ENCODE data around the gene TMEM191C. TPM values are rescaled to one million over a fixed set of nuclear protein-coding genes. Genes with fewer than 3 reads are reported as not detected.
A peak's percentile ranks its signal among the peaks of the same experiment; 100 is the strongest.
"Not testable (repeated sequence)": the region's sequence is repeated elsewhere in the genome, so short reads cannot be mapped to it uniquely, and the experiment has no call there.

Gene TMEM191C
- total and polyA plus RNA-seq, 10 donors = 0.94 to 6.6 (median 2.9) TPM

- no peaks in the 10 kb centered on the region for H3K27me3 ChIP-seq (replicated peaks in 1 of 7)
- intact Hi-C loops (cut with DNase I; ENCODE audit: low total_unique reads) = no loop called here
- no peaks in the 10 kb centered on the region for H3K4me1 ChIP-seq
- TF ChIP-seq CTCF (IDR thresholded peaks at IDR 0.05 in 8 of 11, conservative IDR thresholded peaks at IDR 0.05 in 3 of 11) = no peak
- TF ChIP-seq POLR2AphosphoS5 (IDR thresholded peaks at IDR 0.05) = peak in 1 of 3 donors; percentile 26
- no peak overlapping the region for H3K27ac ChIP-seq
- H3K36me3 ChIP-seq = no peaks in the 10 kb centered on the region
- H3K4me3 ChIP-seq = no peak overlapping the region
- H3K9me3 ChIP-seq = no peaks in the 10 kb centered on the region
- 88 to 90% (median 88%) methylated on average over 14 to 19 of the region's 19 CpGs for WGBS, 5 donors
- DNase-seq = peak; percentile 63
Measured at GRCh38 chr22:21455334-21456089, 11.7 kb upstream of the TMEM191C start.

GRCh38 chr22:21457023-21457787 is 10.0 kb upstream of the TMEM191C start:
- DNase-seq = peak; percentile 56
- Histone ChIP-seq H3K36me3 (no peaks in the 10 kb centered on the region), H3K4me1 (no peaks in the 10 kb centered on the region), H3K9me3 (no peaks in the 10 kb centered on the region), H3K27me3 (replicated peaks in 1 of 7) (no peaks in the 10 kb centered on the region), H3K4me3 (no peak overlapping the region), H3K27ac (no peak overlapping the region)
- 86 to 91% (median 88%) methylated on average over 19 of the region's 19 CpGs for WGBS, 5 donors
- TF ChIP-seq CTCF (IDR thresholded peaks at IDR 0.05 in 8 of 11, conservative IDR thresholded peaks at IDR 0.05 in 3 of 11) = no peak
- no peak for TF ChIP-seq POLR2A (IDR thresholded peaks at IDR 0.05)
- TF ChIP-seq POLR2AphosphoS5 (IDR thresholded peaks at IDR 0.05) = no peak
- intact Hi-C loops (cut with DNase I; ENCODE audit: low total_unique reads) = no loop called here

GRCh38 chr22:21462672-21463071 is 4.5 kb upstream of the TMEM191C start:
- DNase-seq; intact Hi-C loops (cut with DNase I; ENCODE audit: low total_unique reads); H3K36me3 ChIP-seq; H3K9me3 ChIP-seq; H3K4me3 ChIP-seq; H3K4me1 ChIP-seq; H3K27me3 ChIP-seq (replicated peaks in 1 of 7); H3K27ac ChIP-seq: not testable (repeated sequence)
- 81 to 100% (median 92%) methylated on average over 1 of the region's 4 CpGs; no CpG with 5 or more reads in 1 of the 5 donors for WGBS, 5 donors

- H3K36me3 ChIP-seq; H3K27me3 ChIP-seq (replicated peaks in 1 of 7); H3K9me3 ChIP-seq; intact Hi-C loops (cut with DNase I; ENCODE audit: low total_unique reads); H3K4me1 ChIP-seq: not testable (repeated sequence)
- peak overlapping the region in 6 of 8 donors; percentile 55 to 86 (median 82) for H3K27ac ChIP-seq
- peak; percentile 97 for DNase-seq
- peak overlapping the region in 7 of 8 donors; percentile 15 to 62 (median 34) for H3K4me3 ChIP-seq
- 0% methylated on average over 7 to 17 of the region's 60 CpGs; no CpG with 5 or more reads in 1 of the 5 donors for WGBS, 5 donors
Measured at GRCh38 chr22:21468194-21469096, 1.3 kb downstream of the TMEM191C start.

GRCh38 chr22:21469097-21469994 is 2.2 kb downstream of the TMEM191C start:
- H3K9me3 ChIP-seq; H3K4me1 ChIP-seq; H3K27ac ChIP-seq; intact Hi-C loops (cut with DNase I; ENCODE audit: low total_unique reads); H3K36me3 ChIP-seq; H3K27me3 ChIP-seq (replicated peaks in 1 of 7): not testable (repeated sequence)
- peak; percentile 81 for DNase-seq
- H3K4me3 ChIP-seq = peak overlapping the region in 1 of 8 donors; percentile 45
- WGBS, 5 donors = 9 to 16% (median 13%) methylated on average over 19 to 50 of the region's 87 CpGs; no CpG with 5 or more reads in 2 of the 5 donors

GRCh38 chr22:21472984-21473383 is 5.8 kb downstream of the TMEM191C start:
- H3K27me3 ChIP-seq (replicated peaks in 1 of 7); intact Hi-C loops (cut with DNase I; ENCODE audit: low total_unique reads); H3K27ac ChIP-seq; DNase-seq; H3K36me3 ChIP-seq; H3K4me3 ChIP-seq; H3K4me1 ChIP-seq; H3K9me3 ChIP-seq: not testable (repeated sequence)
- WGBS, 5 donors = no CpG with 5 or more reads among the region's 11 CpGs

- H3K4me3 ChIP-seq; DNase-seq; H3K4me1 ChIP-seq; H3K27ac ChIP-seq; H3K9me3 ChIP-seq; intact Hi-C loops (cut with DNase I; ENCODE audit: low total_unique reads); H3K27me3 ChIP-seq (replicated peaks in 1 of 7); H3K36me3 ChIP-seq: not testable (repeated sequence)
- no CpG with 5 or more reads among the region's 13 CpGs for WGBS, 5 donors
Measured at GRCh38 chr22:21473664-21474063, 6.5 kb downstream of the TMEM191C start.
